ENCODE measurements around the gene FGF8.

Gene FGF8

DNA sequence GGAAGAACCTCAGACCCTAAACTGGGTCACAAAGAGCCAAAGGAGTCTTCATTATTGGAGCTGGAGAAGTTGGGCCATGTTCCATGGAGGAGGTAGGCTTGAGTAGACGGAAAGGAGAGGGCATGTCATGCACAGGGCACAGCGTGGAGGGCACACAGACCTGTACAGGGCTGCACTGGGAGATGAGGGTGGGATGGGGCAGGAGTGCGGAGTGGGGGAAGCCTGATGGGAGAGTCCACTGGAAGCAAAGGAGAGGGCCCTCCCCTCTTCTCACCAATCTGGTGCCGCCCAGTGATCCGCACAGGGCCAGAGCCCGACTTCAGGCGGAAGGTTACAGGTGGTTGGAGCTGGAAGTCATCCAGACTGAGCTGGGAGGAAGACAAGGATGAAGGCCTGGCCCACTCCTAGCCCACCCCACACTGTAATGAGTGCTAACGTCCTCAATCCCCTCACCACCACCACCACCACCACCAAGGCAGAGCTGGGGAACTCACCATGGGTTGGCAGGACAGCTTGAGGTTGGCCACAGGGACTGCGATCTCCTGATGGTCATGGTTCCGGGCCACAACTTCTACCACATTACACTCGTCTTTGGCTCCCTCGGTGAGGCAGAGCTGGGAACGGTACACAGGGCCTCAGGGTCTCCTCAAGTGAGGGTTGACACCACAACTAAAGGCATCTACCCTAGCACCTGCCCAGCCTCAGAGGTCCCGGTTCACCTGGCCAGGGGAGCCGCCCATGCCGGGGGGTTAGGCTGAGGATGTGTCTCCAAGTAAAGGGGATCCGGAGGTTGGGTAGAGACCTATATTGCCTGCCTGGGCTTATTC lies 6.3 kb upstream of the FGF8 start:
- DNase-seq, result no peak

DNA sequence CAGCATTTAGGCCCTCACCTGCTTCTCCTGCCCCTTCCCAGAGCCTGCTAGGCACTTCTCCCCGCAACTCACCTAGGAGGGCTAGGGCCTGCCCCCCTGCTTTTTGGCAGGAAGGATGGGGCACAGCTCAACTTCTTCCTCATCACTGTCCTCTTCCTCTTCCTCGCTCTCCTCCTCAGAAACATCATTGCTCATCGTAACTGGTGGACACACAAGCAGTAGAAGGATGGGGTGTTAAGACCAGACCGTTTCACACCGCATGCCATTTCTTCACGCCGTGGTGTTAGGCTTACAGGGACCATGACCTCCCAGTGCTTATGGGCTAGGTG lies 5.7 kb upstream of the FGF8 start:
- no peak for DNase-seq

DNA sequence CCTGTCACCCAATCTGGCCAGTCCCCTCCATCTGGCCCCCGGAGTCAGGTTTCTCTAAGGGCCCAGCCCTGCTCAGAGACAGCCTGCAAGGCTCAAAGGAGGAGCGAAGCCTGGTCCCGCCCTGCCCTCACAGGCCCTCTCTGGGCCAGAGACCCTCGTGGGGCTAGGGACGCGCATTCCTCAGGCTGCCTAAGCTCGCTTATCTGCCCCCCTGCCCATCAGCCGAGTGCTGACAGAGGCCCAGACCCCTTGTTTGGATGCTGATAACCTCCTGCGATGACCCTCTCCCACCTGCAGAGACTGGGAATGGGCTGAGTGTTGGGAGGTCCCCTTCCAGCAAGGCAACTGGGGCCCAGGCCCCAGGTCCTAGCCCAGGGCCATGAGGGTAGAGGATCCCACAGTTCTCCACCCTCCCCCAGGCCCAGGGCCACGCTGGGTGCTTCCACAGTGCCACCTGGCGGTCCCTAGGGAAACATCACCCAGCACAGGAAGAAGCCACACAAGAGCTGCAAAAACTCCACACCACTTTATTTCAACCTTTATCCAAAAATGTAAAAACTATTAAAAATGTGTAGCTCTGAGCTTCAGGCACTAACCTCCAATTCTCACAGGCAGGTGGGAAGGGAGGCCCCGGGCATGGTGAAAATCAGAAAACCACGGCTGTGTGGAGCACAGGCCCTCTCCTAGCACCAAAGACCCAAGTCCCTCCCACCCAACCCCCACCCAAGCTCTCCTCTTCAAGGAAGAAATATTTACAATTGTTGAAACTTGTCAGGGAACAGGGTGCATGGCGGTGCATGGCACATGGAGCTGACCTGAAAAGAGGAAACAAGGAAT lies 5.1 kb upstream of the FGF8 start:
- DNase-seq, result no peak

DNA sequence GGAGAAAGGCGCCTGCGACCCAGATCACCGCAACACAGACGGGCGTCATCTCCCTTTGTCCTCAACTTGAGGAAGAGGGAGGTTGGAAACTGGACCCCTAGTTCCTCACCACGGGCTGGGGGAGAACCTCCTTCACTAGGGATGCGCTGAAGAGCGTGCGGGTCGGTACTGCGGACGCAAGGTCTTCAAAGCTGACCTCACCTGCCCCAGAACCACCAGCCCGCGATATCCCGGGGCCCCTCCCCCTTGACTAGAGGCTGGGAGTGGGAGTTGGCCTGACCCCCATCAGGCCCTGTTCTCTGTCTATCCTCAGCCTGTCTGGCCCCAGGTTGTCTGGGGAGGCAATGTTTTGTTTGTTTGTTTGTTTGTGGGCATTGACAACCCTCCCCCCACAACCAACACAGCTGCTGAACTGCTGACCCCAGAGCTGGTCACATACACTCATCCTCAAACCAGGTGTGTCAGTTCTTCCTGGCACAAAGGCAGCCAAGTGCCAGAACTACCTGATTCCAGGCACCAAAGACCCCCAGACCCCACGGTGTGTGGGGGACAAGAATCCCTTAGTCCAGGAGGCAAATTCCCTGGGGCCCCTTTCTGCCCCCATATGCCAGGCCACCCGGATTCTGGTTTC lies 4.4 kb upstream of the FGF8 start:
- no peak for DNase-seq

DNA sequence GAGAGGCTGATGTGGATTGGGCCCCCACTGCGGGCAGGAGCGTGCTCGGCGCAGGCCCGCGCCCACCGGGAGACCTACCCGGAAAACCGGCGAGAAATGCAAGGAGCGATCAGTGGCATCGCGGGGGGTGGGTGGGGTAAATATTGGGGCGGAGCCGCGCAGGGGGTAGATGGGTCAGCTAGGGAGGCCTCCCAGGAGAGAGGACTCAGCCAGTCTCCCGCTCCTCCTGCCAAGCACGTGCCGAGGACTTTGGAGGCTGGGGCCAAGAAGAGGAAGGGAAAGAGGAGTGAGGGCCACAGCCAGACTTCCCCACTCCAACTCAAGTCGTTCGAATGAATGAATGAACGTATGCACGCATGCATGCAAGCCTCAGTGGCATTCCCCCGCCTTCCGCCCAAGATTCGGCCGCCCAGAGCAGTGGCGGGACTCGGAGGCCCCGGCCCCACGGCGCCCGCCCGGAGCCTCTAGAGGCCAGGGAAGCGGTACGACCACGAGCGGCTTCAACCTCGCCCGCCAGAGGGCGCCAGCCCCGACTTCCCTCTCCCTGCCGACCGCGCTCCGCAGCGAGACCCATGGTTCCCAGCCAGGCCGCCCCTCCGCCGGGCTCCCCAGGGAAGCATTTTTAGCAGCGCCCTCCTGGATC lies 3.8 kb upstream of the FGF8 start:
- DNase-seq, result no peak

DNA sequence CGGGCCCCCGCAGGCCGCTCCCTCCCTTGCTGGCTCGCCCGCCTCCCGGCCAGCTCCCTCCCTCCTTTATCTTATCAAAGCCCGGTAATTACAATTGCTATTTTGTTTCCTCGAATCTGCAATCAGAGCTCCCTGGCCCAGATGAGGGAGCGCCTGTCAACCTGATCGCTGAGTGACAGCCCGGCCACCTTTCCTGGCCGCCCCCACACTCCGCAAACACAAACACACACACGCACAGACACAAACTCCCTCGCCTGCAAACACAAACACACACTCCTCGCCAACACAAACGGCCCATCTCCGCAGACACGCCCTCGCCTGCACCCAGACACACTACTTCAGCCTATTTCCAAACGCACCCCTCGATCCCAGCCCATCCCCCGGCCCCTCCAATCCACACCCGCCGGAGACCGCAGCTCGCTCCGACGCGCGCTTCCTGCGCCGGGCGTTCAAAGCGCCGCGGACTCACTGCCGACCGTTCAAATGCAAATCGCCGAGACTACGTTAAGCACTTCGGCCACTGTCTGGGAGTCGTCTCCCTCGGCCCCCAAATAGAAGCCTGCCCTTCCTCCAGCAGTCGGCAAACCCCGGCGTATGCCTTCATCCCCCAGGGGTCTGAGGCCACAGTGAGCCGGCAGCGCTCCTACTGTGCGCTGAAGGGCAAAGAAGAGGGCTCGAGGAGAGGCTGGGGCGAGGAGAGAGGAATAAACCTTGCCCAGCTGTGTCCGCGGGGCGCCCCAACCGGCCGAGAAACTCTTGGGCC lies 3.0 kb upstream of the FGF8 start:
- DNase-seq, result no peak

DNA sequence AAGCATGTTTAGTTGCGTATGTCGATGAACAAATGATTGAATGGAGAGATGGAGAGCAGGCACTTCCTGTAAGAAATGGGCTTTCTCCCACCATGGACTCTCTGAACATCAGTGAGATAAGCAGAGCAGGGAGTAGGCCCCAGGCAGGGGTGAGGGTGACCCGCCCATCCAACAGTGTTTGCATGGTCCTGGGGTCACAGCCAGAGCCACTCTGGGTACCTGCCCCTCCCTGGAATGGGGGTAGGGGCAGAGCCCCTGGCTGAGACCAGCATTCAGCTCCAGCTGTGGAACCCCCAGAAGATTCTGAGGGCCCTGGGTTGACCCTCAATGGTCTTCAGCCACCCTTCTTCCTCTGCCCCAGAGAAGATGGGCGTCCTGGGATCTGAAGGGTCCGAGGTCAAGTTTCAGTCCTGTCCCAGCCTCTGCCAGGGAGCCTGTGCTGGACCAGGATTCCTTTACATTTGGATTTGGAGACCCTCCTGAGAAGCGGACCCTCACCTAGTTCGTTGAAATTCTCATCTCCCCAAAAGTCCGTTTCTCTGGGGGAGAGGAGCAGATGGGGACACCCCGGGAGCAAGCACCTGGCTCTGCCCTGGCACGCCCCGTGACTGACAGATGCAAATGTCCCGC lies 2.4 kb upstream of the FGF8 start:
- no peak for DNase-seq

DNA sequence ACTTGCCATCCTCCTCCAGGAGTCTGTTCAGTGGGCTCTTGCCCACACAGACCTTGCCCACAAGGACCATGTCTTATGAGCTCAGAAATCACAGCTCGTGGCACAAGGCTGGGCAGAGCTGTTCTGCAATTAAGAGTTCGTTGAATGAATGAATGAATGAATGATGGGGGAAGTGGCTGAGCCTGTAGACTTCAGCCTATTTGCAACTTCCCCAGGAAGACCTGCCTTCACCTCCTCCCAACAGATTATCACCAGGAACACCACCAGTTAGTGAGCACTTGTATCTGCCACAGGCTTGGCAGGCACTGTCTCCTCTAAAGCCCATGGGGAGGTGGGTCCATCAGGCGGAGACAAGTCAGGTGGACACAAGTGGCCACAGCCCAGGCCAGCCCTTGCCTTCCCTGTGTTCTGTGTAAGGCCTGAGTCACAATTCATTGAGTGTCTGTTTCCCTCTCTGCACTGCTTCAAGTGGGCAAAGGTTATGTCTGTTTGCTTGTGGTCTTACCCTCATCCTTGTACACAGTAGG lies 1.8 kb upstream of the FGF8 start:
- DNase-seq, result no peak

DNA sequence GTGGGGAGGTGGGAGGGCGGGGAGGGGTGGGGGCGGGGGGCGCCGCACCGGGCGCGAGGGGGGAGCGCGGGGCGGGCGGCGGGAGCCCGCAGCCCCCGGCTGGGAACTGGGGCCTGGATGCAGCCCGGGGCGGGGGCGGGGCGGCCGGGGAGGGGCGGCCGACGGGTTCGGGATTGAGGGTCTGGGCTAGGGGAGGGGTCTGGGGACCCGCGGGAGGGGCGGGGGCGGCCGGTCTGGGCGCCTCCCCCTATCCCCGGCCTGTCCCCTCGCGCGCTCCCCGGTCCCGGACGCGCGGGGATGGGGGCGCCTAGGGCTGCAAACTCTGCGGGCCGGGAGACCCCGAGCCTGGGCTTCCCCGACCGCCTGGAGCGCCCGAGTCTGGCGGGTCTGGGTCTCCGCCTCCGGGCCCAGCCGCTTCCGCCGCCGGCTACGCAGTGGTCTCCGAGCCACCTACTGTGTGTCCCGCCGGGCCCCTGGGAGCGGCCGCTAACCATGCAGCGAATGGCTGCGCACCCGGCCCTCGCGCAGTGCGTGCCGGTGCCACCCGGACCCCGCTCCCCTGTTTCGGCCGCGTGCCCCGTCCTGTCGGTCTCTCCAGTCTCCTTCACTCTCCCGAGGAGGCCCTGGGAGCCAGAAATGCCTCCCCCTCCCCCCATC lies 375 bp upstream of the FGF8 start:
- no peak for DNase-seq

DNA sequence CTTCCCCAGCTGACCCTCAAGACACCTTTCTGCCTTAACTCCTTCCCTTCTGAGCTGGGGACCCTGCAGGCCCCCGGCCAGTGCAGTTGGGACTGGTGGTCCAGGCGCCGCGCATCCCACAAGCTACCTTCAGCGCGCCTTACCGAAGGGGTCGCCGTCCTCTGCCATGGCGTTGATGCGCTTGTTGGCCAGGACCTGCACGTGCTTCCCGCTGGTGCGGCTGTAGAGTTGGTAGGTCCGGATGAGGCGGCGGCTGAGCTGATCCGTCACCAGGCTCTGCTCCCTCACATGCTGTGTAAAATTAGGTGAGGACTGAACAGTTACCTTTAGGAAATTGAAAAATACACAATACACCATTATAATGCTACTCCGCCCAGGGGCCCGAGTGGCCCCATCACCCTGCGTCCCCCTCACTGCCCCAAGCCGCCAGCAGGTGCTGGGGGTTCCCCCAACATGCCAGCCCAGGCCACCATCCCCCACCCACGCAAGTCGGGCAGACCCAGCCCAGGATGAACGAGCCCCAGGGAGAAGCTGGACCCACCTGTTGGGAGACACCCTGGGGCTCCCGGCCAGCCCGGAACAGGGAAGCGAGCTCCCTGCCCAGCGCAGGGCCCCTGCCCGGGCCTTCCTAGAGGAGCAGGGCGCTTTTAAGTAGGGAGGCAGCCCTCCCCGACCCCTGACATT lies 1.2 kb downstream of the FGF8 start:
- DNase-seq, result no peak

DNA sequence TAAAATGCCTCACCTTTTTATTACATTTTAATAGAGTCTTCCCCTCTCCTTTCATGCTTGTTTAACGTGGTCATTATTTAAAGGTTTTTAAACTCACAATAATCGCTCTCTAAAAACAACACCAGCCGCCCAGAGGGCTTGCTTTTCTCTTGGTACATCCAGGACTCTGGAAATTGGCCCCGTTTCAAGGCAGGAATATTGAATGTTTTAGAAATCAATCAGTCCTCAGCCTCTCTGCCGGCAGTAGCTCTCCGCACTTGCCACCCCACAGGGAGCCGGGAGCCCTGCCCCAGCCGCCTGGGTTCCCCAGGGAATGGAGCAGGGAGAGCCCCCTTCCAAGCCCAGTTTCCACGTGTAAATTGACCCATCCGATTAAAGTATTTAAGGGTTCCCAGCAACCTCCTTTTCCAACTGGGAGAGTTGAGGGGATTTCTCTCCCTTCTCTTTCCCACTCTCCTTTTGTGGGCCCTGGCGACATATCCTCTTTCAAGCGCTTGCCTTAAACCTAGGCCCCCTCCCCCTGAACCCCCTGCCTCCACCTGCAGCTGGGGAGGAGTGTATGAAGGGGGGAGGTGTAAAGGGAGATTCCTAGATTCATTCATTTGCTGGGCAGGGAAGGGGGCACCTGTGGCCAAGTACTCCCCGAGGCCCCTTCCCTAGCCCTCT lies 1.9 kb downstream of the FGF8 start:
- no peak for DNase-seq

DNA sequence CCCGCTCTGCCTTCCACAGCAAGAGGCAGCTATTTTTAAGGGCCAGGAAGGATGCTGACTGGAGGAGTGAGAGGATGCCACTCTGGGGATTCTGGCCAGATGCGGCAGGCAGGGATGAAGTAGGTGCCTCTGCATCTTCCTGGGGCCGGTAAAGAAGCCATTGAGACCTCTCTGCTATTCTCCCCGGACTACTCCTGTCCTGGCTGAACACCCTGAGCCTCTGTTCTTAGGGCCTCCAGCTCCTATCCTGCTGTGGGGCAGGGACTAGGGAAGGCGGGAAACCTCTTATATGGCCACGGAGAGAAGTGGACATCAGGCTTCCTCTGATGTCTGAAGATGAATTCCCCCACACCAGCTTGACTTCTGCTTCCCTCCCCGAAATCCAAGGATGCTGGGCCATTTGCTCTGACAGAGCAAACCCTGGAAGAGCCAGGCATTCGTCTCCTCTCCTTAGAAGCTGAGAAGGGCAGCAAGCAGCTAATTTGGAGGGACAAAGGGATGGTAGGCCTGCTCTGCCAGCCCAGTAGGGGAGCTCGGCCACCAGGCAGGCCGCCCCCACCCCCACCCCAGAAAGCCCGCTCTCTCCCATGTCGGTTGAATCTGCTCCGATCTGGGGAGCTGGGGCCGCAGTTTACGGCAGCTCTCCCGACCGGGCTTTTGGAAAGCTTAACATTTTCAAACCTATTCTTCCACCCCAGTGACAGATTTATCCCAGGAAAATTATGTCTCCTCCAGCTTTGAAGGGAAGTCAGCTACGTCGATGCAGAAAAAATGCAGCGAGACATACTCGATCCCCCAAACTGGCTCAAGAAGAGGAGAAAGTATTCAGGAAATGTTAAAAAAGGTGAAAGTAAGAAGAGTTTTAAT lies 2.8 kb downstream of the FGF8 start:
- no peak for DNase-seq

DNA sequence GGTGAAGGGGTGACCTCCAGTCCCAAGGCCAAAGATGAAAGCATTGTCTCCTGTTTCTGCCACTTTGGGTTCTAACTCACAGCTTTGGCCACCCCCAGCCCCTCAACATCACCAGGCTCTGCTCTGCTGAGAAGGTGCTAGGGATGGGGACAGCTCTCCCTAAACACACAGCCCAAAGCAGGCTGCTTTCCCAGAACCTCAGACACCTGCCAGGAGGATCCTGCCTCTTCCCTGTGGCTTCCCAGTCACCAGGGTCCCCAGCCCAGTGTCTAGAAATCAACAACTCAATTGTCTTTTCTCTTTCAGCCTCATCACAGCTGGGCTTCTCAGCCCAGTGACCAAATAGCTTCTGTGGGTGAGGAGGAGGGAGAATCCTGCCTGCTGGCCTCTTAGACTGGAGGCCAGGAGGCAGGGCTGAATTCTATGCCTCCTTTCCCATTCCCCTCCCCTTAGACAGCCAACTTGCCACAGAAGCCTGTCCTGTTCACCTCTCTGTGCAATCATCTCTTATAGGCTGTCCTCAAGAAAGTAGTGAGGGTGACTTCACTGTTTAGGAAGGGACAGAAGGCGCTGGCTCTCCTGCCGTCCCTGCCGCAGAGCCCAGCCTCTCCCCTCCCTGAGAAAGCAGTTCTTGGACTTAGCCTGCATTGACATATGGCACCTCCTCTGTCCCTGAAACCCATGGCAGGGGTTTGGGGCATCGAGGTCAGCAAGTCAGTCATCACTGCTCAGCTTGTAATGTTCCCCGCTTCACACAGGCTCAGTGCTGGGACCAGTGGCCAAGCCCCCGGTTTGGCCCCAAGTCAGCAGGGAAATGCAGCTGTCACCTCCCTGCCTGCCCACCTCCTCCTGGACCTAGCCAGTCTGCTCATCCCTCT lies 3.7 kb downstream of the FGF8 start:
- DNase-seq, result no peak

DNA sequence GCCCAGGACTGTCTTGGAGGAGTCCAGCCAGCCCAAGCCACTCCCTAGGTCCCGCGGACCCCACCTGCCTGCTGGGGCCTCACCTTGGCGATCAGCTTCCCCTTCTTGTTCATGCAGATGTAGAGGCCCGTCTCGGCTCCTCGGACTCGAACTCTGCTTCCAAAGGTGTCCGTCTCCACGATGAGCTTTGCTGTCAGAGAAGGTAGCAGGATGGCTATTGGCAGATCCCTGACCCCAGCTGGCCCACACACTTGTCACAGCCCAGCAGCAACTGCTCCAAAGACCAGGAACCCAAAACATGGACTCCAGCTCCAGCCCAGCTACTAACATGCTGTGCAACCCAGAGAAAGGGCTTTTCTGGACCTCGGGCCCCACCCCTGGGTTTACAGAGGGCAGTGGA lies 4.5 kb downstream of the FGF8 start:
- DNase-seq, result no peak

DNA sequence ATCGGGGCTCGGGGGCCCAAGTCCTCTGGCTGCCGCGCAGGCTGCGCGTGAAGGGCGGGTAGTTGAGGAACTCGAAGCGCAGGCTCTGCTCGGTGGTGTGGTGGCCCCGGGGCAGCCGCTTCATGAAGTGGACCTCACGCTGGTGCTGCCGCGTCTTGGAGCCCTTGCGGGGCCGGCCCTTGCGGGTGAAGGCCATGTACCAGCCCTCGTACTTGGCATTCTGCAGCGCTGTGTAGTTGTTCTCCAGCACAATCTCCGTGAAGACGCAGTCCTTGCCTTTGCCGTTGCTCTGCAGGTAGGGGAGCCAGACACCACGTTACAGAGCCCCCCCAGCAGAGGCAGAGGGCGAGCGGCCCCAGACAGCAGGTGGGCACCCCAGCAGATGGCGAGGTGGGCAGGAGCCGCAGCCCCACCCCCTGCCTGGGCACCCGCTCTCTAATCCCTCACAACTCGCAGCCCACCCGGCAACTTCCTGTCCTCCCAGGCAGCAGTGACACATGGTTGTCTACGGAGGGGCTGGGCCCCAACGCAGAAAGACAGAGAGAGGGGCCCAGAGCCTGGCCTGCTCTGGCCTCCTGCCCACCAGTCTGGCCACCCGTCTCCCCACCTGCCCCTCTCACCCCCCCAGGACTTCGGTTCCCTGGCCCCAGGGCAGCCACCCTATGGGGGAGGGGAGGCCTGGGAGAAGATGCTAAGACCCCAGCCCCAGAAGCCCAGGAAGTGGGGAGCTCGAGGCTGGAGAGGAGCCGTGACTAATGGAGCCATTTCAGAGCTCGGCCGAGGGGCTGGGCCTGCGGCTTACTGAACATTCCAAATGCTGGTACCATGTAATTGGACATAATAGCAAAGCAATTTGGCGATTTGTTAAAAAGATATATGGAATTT lies 5.3 kb downstream of the FGF8 start:
- DNase-seq, result no peak

DNA sequence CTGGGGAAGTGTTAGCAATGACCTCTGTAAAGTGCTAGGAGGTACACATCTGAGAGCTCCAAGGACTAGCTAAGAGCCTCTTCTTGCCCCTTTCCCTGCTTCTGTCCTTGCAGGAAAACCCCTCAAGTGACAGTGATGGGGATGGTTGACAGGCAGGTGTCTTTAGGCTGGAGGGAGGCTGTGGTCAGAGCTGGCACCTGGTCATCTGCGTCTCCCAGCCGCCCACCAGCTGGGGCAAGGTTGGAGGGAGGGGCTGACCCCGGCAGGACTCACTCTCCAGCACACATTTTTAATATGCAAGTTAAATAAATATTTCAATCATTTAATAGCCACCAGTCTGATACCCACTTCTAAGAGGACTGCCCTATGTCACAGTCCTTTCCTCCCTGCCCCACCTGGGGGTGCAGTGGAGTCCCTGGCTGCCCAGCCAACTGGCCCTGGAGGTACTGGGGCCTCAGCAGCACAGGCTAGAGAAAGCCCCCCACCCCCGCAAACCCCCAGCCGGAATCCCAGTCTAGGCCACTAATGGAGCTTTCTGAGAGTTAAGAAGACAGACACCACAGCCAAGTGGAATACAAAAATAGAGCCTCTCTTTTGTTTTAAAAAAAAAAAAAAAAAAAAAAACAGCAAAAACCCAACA lies 6.3 kb downstream of the FGF8 start:
- DNase-seq, result no peak

DNA sequence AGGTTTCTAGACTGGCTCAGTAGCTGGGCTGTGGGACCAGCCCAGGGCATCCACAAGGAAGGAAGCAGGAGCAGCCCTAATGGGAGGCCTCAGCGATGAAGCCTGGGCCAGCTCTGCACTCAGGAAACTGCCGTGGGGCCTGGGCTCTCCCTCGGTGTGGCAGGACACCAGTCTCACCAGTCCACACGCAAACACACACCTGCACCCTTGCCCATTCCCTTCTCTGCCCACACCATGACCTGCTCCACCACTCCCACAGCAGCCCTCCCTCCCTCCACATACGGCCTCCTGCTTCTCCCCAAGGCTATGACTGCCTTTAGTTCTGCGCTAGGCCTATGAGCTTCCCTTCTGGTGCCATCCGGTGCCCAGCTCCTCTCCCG lies 7.1 kb downstream of the FGF8 start:
- DNase-seq, result no peak

Measured in NCI-H446 treated with DMSO at 0.1 percent for 48 hours (cell line).